ENCODE measurements around the gene DGKD. TPM values are rescaled to one million over a fixed set of nuclear protein-coding genes. Genes with fewer than 3 reads are reported as not detected.

DGKD gene
- total and polyA plus RNA-seq, 10 of the 15 experiments (the other 5 are each of a cell fraction or from before 2014, with no cell fraction given): 2.7 to 81.9 (median 27.0) TPM

- Histone ChIP-seq H3K27me3 (replicated peaks in 1 of 2; ENCODE audit: control insufficient read depth in 2 of 2, insufficient read depth in 2 of 2, low read length in 1 of 2) (no peaks in the 10 kb centered on the region), H3K36me3 (ENCODE audit: control insufficient read depth in 2 of 2, insufficient read depth in 2 of 2, low read length in 1 of 2) (peaks cover 30 to 45% of the 10 kb centered on the region in 2 experiments), H3K4me2 (ENCODE audit: control insufficient read depth, insufficient read depth) (no peak overlapping the region), H3K9ac (ENCODE audit: control insufficient read depth, insufficient read depth, low read length) (no peak overlapping the region), H3K27ac (ENCODE audit: control insufficient read depth, insufficient read depth) (no peak overlapping the region), H2AFZ (ENCODE audit: control insufficient read depth, low read depth, low read length) (no peak overlapping the region), H3K9me3 (replicated peaks; ENCODE audit: control insufficient read depth, insufficient read depth, low read length) (no peaks in the 10 kb centered on the region), H3K4me3 (no peak overlapping the region), H3K4me1 (ENCODE audit: control insufficient read depth, insufficient read depth, low read length) (no peaks in the 10 kb centered on the region), H3K79me2 (ENCODE audit: control insufficient read depth, insufficient read depth, low read length) (no peaks in the 10 kb centered on the region), H4K20me1 (ENCODE audit: control insufficient read depth, insufficient read depth) (no peaks in the 10 kb centered on the region)
- ATAC-seq (no peak), FAIRE-seq (no peak), DNase-seq (ENCODE audit: low read depth, low spot score) (no peak)
- CTCF ChIA-PET: interaction anchor here (8.4 kb wide), 1 partner anchor 44 kb away, joined by 215 read pairs; no protein-coding TSS in a partner anchor
- in situ Hi-C loops (cut with MboI) (loop anchor here (5.0 kb wide), 1 partner anchor 42 kb away; no protein-coding TSS in a partner anchor), intact Hi-C loops (cut with micrococcal nuclease; ENCODE audit: unreplicated experiment) (loop anchor here (10.0 kb wide), 1 partner anchor 134 kb away; no protein-coding TSS in a partner anchor)
- TF ChIP-seq, protein P1, sequence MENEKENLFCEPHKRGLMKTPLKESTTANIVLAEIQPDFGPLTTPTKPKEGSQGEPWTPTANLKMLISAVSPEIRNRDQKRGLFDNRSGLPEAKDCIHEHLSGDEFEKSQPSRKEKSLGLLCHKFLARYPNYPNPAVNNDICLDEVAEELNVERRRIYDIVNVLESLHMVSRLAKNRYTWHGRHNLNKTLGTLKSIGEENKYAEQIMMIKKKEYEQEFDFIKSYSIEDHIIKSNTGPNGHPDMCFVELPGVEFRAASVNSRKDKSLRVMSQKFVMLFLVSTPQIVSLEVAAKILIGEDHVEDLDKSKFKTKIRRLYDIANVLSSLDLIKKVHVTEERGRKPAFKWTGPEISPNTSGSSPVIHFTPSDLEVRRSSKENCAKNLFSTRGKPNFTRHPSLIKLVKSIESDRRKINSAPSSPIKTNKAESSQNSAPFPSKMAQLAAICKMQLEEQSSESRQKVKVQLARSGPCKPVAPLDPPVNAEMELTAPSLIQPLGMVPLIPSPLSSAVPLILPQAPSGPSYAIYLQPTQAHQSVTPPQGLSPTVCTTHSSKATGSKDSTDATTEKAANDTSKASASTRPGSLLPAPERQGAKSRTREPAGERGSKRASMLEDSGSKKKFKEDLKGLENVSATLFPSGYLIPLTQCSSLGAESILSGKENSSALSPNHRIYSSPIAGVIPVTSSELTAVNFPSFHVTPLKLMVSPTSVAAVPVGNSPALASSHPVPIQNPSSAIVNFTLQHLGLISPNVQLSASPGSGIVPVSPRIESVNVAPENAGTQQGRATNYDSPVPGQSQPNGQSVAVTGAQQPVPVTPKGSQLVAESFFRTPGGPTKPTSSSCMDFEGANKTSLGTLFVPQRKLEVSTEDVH (IDR thresholded peaks at IDR 0.05; ENCODE audit: low read depth, partially characterized antibody): no peak
- TF ChIP-seq CBX3 (IDR thresholded peaks at IDR 0.05; ENCODE audit: borderline replicate concordance, low read depth): no peak
- TF ChIP-seq IRF4 (IDR thresholded peaks at IDR 0.05; ENCODE audit: low read depth, low read length): no peak
- 0 out of 2 replicates have a peak, but pooled peaks have one; percentile 20 for TF ChIP-seq POLR2A (IDR thresholded peaks at IDR 0.05; ENCODE audit: low read depth, low read length)
- TF ChIP-seq CBFB (IDR thresholded peaks at IDR 0.05; ENCODE audit: low read depth): no peak
- TF ChIP-seq, protein P2, sequence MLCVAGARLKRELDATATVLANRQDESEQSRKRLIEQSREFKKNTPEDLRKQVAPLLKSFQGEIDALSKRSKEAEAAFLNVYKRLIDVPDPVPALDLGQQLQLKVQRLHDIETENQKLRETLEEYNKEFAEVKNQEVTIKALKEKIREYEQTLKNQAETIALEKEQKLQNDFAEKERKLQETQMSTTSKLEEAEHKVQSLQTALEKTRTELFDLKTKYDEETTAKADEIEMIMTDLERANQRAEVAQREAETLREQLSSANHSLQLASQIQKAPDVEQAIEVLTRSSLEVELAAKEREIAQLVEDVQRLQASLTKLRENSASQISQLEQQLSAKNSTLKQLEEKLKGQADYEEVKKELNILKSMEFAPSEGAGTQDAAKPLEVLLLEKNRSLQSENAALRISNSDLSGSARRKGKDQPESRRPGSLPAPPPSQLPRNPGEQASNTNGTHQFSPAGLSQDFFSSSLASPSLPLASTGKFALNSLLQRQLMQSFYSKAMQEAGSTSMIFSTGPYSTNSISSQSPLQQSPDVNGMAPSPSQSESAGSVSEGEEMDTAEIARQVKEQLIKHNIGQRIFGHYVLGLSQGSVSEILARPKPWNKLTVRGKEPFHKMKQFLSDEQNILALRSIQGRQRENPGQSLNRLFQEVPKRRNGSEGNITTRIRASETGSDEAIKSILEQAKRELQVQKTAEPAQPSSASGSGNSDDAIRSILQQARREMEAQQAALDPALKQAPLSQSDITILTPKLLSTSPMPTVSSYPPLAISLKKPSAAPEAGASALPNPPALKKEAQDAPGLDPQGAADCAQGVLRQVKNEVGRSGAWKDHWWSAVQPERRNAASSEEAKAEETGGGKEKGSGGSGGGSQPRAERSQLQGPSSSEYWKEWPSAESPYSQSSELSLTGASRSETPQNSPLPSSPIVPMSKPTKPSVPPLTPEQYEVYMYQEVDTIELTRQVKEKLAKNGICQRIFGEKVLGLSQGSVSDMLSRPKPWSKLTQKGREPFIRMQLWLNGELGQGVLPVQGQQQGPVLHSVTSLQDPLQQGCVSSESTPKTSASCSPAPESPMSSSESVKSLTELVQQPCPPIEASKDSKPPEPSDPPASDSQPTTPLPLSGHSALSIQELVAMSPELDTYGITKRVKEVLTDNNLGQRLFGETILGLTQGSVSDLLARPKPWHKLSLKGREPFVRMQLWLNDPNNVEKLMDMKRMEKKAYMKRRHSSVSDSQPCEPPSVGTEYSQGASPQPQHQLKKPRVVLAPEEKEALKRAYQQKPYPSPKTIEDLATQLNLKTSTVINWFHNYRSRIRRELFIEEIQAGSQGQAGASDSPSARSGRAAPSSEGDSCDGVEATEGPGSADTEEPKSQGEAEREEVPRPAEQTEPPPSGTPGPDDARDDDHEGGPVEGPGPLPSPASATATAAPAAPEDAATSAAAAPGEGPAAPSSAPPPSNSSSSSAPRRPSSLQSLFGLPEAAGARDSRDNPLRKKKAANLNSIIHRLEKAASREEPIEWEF (IDR thresholded peaks at IDR 0.05; ENCODE audit: insufficient replicate concordance, low read depth, low read length): no peak
- RAD21 ChIA-PET (ENCODE audit: unreplicated experiment): no interaction called here
- SMC1A ChIA-PET (ENCODE audit: uncharacterized antibody, unreplicated experiment): interaction anchor here (1.4 kb wide), 1 partner anchor 43 kb away, joined by 3 read pairs; no protein-coding TSS in a partner anchor
- WGBS (ENCODE audit: insufficient coverage, insufficient replicate concordance, low lambda C conversion rate, missing lambda C conversion rate): 94% methylated on average over 30 of the region's 31 CpGs
- POLR2A ChIA-PET: no interaction called here
- no TSS peak for BruUV-seq (replicated peaks)
Measured at GRCh38 chr2:233449081-233449901, 95.0 kb downstream of the DGKD start.
